Adipose tissue (tissue), 3 donors: ENCODE data around the gene HSFY1. TPM values are rescaled to one million over a fixed set of nuclear protein-coding genes. Genes with fewer than 3 reads are reported as not detected.
"Not testable (repeated sequence)": the region's sequence is repeated elsewhere in the genome, so short reads cannot be mapped to it uniquely, and the experiment has no call there.

Source experiments
- H3K27ac ChIP-seq: one replicate; pipeline ENCODE4 v1.5.1; 2013; ENCODE audit warnings: low read depth, low read length
- WGBS, 3 donors: extraction: QIAGEN DNeasy Blood & Tissue Kit; methylation state at CpG; one replicate each; pipeline ENCODE4 v1.1.7; 2013; 5-methylcytosine and 5-hydroxymethylcytosine counted together
- polyA plus RNA-seq, 3 donors: library from polyadenylated mRNA; stranded (reverse); fragments of 200-250 nt; gene quantifications; one replicate each; pipeline ENCODE4 v1.2.3, GENCODE V29; 2013
- donor health status: healthy with polysubstance abuse.
- donor health status: Bipolar disorder and iron deficiency.
- donor health status: healthy.

HSFY1 gene, protein sequence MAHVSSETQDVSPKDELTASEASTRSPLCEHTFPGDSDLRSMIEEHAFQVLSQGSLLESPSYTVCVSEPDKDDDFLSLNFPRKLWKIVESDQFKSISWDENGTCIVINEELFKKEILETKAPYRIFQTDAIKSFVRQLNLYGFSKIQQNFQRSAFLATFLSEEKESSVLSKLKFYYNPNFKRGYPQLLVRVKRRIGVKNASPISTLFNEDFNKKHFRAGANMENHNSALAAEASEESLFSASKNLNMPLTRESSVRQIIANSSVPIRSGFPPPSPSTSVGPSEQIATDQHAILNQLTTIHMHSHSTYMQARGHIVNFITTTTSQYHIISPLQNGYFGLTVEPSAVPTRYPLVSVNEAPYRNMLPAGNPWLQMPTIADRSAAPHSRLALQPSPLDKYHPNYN
- not detected for polyA plus RNA-seq

DNA sequence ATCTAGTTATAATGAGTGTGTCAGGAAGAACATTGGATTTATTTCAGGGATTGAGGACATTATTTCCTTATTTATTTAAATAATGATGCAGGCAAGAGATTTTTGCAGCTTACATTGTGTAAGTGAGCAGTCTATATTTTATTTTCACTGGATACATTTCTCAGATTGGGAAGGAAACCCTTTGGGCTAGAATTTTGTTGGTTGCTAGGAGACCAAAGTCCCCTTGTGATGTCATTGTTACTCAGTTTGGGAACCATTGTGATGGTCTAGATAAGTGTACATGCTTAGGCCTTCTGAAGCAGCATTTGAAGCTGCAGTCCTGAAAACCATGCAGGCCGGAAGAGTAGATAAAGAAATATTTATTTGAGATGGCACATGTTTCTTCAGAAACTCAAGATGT, at the start of gene HSFY1:
HSFY1 (plus strand) TSS at position 301 of the 400 bp plus-strand sequence; CDS start at position 369, 68 bp downstream.
- no CpG with 5 or more reads among the region's 1 CpG for WGBS, 3 donors
- not testable (repeated sequence) for H3K27ac ChIP-seq

- H3K27ac ChIP-seq: not testable (repeated sequence)
- no CpG with 5 or more reads among the region's 5 CpGs for WGBS, 3 donors
Measured at GRCh38 chrY:18504266-18504665, 42.3 kb upstream of the HSFY1 start.

GRCh38 chrY:18530995-18531655, 15.4 kb upstream of the HSFY1 start:
- not testable (repeated sequence) for H3K27ac ChIP-seq
- WGBS, 3 donors: no CpG with 5 or more reads among the region's 2 CpGs

DNA sequence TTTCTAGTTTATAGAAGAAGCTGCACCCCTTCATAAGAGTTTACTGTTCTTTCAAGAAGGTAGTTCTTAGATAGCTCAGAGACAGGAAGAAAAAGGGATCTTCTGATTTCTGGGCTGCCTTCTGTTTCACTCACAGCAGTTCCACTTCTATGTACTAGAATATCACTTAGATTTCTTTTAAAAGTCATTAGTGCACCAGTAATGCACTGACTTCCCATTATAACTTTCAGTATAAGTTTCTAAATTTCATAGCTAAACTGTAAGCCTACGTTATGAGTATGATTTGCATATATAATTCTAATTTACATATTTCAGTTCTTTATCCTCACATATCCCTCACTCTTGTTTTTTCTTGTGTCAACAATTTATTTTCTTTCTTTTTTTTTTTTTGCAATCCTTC, 7.6 kb upstream of the HSFY1 start:
- H3K27ac ChIP-seq: not testable (repeated sequence)
- no CpG with 5 or more reads among the region's 1 CpG for WGBS, 3 donors

DNA sequence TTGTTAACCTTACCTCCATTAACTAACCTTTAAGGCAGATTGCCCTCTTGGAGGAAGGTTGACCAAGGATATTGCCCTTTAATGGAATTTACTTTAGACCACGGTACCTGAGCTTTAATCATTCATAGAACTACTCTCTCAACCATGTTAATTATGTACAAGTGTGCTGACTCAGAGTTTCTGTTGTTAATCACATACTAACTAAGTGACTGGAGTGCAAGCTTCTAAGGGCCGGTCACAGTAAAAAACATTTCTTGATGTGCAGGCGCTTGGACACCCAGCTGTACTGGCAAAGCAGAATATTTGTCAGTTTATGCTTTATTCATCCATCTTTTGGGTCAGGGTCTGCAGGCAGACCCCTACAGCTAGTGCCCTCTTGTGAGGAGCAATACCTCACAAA, 6.6 kb downstream of the HSFY1 start:
- H3K27ac ChIP-seq: not testable (repeated sequence)
- no CpG with 5 or more reads among the region's 3 CpGs for WGBS, 3 donors

GRCh38 chrY:18565915-18566314, 19.4 kb downstream of the HSFY1 start:
- not testable (repeated sequence) for H3K27ac ChIP-seq

More at GRCh38 chrY:18565915-18566314, 19.4 kb downstream of the HSFY1 start:
- WGBS, 3 donors: no CpG with 5 or more reads among the region's 3 CpGs

Other genes starting within 250 kb of the HSFY1 start
- under 1 TPM in 1 of 3 donors, not detected in 2; 0.22 TPM for gene HSFY2, start 227.0 kb downstream of the HSFY1 start, polyA plus RNA-seq